Kidney tubule cell (primary cell): Measurements from ENCODE around the gene TRAF3.

Source experiments
- DNase-seq: peaks from one replicate; pipeline ENCODE4 v3.0.0-alpha.2; 2018; ENCODE audit warnings: low spot score

The TRAF3 gene

DNA sequence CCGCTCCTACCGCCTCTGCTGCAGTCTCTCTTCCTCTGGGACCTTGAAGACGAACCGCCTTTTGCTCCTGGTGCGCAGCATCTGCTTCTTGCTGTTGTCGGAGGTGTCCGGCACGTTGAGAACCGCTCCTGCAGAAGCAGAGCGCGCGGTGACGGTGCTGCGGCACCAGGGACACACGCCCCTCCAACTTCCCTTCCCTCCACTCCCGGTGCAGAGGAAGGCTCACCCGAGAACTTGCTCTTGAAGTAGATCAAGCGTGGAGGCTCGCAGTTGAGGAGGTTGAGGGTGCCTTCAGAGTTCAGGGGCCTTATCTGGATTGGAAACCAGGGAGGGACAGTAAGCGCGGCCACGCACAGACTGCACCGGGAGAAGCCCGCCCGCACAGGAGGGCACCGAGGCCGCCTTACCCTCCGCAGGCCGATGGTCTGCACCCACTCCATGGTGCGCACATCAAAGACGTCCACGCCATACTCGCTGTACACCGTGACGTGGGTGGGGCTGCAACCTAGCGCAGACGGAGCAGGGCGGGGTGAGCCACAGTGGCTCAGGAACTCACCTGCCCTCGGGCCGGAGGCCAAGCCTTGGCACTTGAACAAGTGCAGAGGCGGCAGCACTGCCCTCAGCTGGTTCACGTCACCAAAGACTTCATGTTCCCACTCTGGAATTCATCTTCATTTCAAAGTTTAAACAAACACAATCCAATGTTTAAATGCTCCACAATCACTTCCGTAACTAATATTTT, 162.7 kb downstream of the TRAF3 start:
- no peak for DNase-seq

DNA sequence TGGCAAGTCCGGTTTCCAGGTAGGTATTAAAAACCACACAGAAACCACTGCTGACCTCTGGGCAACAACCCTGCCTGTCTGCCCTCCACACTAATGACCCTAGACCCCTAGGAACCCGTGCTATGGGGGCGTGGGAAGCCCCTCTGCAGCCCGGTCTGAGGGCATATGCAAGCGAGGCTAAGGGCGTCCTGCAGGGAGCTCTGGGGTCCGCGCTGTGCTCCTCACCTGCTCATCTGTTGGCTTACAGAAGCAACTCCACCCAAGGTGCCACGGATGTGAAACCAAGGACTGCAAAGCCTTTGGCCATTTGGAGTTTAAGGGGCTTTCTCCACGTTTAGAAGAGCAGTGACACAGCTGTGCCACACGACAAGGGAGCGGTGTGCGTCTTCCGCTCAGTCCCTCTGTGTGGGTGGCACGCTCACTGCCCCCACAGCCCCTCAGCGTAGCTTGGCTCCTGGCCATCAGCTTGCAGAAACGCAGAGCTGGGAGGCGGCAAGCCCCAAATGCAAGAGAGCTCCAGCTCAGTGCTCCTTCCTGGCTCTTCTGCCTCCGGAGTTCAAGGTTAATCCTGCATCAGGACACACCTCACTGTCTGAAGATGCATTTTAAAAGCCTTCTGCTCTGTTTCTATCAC, 163.6 kb downstream of the TRAF3 start:
- no peak for DNase-seq

DNA sequence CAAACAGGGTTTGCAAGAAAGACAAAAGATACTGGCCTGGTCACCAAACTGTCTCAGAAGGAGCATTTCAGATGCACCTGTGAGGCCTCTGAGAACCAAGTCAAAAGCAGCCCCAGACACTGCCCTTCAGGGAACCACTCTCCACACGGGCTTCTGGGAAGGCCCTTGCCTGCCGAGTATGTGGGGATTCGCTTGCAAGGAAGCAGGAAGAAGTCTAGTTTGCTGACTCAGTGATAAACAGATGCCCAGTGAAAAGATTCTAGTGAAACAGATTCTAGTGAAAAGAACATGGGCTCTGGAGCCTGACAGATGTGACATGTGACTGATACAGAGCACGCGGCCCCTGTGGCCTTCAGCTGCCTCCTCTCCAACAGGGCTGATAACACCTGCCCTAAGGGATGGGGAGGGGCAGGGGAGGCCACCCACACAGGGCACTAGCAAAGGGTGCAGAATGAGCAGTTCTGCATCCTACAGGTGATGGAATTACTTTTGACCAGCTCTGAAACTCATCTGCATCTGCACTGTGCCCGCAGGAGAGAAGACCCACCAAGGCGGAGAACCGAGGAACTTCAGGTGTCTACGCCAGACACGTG, 164.3 kb downstream of the TRAF3 start:
- DNase-seq, result no peak

GRCh38 chr14:102942069-102942468, 164.8 kb downstream of the TRAF3 start:
- no peak for DNase-seq

- no peak for DNase-seq
Observed at GRCh38 chr14:102943454-102943853, 166.2 kb downstream of the TRAF3 start.

GRCh38 chr14:102943979-102944378, 166.7 kb downstream of the TRAF3 start:
- DNase-seq, result no peak

GRCh38 chr14:102944448-102945330, 167.4 kb downstream of the TRAF3 start:
- DNase-seq, result no peak

- DNase-seq, result no peak
Observed at GRCh38 chr14:102945346-102946130, 168.3 kb downstream of the TRAF3 start.

GRCh38 chr14:102947321-102948103, 170.3 kb downstream of the TRAF3 start:
- DNase-seq, result no peak

DNA sequence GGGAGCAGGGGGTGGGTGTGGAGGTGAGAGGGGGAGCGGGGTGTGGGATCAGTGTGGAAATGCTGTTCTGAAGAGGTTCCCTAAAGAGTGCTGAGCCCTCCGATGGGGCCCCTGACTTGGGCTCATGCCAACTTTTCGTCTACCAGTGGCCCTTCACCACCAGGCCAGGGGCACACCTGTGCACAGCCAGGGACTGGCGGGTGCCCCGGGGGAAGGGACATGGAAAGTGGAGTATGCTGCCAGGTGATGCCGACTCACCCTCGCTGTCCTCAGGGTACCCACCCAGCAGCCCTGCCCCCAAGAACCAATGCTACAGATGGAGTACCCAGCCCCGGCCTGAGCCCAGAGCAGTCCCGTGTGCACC, 171.4 kb downstream of the TRAF3 start:
- DNase-seq, result no peak

DNA sequence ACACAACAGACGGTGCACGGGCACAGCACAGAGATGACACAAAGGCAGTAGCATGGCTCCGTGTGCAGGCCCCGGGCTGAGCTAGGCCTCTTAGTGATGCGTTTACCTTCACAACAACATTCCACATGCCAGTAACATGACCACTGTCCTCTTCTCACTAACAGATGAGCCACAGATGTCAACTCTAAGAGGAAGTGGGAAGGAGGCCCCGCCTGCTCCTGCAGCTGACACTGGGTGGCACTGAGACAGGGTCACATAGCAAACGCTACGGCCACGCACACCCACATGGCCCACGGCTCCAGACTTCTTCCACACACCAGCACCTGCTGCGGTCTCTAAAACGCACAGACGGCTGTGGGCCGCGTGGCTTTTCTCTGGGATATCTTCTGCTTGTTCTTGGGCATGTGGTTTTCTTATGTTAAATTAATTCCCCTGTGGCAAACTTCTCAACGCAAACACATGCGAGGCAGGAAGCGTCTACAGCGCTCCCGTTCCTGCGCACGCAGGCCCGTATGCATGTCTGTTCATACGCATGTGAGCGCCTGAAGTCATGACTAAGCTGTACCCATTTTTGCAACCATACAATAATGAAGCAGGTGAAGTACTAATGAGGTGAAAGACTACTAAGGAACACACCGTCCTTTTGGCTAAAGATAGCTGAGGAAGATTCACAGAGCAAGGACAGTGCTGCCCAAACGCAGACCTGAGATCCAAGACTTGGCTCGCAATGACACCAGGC, 172.0 kb downstream of the TRAF3 start:
- DNase-seq, result peak; percentile 47

DNA sequence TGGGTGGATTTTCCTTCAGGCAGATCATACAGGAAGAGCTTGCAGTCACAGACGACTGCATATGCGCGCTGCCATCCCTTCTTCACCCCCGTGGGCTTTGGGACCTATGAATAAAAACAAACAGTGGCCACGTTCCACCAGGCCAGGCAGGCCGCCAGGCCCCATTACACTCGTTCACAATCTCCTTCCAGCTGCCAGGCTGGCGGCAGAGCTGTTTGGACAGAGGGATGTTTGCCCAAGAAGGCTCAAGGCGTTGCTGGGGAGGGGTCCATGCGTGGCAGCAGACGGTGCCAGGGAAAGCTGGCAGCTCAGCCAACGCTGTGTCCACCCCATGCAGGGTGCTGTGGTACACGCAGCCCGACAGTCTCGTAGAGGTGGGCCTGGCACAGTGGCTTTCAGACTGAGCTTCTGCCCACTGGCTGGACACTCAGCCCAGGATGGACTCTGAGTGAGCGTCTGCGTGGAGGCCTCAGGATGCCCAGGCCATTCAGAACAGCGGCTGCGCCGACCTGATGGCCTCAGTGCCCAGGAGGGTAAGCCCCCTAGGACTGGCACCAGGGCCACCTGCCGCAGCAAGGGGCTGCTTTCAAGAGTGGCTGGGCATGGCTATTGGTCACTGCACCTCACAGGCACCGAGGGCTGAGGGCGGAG, 172.7 kb downstream of the TRAF3 start:
- DNase-seq, result no peak

GRCh38 chr14:102951034-102951433, 173.8 kb downstream of the TRAF3 start:
- no peak for DNase-seq

DNA sequence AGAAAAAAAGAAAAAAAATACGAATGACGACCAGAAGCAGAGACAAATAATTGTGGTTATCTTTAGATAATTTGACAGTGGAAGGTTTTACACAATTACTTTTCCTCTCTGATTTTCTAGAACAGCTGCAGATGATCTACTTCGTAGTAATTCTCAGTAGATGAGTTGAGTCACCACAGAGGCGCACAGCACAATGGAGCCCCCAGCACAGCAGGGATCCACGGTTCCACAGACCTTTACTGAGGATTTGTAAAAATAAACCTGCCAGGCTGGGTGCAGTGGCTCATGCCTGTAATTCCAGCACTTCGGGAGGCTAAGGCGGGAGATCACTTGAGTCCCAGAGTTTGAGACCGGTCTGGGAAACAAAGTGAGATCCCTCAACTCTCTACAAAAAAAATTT, 174.6 kb downstream of the TRAF3 start:
- DNase-seq, result no peak

- no peak for DNase-seq
Observed at GRCh38 chr14:102952276-102952675, 175.0 kb downstream of the TRAF3 start.

- no peak for DNase-seq
Observed at GRCh38 chr14:102953100-102953499, 175.9 kb downstream of the TRAF3 start.

DNA sequence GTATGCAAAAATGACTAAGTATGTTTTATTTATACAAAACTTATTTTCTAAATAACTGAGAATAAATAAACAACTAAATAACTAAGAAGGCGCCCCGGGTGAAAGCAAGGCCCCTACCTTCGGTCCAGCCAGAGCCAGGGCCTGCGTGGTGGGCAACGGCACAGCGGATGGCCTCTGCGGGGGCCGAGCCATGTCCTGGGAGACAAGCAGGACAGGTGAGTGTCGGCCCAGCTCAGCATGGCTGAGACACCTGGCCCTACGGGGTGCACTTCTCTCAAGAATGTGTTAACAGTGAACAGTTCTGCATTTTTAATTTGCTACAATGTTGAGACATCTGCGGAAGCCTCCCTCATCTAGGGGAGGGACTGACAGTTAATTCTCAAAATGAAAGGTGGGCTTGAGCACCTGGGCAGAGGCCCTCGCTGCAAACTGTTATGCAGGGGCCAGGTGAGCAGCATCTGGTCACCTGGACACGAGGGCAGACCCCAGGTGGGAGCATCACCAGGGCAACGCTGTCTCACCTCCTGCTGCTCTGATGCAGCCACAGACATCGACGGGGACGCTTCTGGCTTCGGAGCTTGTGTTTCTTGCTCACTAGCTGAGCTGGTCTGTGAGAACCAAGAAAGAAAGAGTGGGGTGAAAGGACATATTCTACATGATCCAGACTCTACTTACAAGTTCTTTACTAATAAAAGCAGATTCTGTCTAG, 177.0 kb downstream of the TRAF3 start:
- DNase-seq, result no peak

- DNase-seq, result no peak
Observed at GRCh38 chr14:102955636-102956408, 178.6 kb downstream of the TRAF3 start.
